HG03469 (cell line): ENCODE results near the gene PTPRB.

Experiments
- ATAC-seq: cut with Tn5 transposase; IDR thresholded peaks from one replicate; pipeline ENCODE4 v1.9.1; 2021; ENCODE audit warnings: mild to moderate bottlenecking, moderate library complexity, moderate number of reproducible peaks; ENCODE audit not compliant: unreplicated experiment

PTPRB gene

DNA sequence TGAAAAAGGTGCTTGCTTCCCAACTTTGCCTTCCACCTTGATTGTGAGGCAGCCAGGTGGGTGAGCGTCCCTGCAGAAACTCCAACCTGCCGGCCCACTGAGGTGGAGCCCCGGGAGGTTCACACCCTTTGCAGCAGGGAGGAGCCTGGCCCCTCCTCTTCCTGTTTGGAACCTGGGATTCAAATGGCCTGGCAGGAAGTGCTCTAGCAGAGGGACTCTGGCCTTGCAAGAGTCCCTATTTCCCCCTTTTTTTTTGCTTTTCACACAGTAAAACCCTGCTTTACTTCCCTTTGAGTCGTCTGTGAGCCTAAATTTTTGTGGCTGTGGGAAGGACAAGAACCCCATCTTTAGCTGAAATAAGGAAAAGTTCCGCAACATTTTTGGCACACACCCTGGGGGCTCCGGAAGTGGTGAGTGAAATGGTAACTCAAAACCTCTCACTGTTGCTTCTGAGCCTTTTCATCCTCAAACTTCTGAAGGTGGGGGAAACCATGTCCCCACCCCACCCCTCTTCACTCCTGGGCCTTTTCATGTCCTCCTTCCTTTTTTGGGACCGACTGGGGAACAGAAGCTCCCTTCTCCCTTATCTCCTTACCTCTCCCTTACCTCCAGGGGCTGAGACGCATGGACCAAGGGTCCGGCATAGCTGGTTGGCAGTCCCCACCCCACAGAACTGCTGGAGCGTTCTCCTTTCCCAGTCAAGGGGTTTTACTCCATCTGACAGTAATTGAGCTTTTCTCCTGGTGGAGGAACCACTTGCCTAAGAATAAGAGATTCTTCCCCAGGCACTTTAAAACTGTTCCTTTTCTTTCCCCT lies 169.1 kb downstream of the PTPRB start:
- ATAC-seq = no peak

DNA sequence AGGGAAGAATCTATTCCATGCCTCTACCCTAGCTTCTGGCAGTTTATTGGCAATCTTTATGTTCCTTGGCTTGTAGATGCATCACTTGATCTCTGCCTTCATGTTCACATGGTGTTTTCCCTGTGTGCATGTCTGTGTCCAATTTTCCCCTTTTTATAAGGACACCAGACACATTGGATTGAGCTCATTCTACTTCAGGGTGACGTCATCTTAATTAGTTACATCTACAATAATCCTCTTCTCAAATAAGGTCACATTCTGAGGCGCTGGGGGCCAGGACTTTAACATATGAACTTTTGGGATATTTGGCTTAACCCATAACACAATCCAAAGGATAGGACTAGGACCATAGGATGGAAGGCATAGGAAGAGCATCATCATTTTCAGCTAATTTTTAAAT lies 169.8 kb downstream of the PTPRB start:
- ATAC-seq = no peak

DNA sequence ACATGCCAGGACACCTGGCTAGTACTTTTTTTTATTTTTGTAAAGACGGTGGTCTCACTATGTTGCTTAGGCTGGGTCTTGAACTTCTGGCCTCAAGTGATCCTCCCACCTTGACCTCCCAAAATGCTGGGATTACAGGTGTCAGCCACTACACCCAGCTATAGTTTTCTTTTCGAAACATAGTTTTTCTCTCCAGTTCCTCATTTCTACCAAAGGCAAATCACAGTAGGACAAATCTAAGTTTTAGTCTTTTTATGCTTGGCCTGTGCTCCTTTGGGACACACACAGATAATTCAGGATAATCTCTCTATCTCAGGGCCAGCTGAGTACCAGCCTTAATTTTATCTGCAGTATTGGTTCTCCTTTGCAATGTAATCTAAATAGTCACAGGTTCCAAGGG lies 170.5 kb downstream of the PTPRB start:
- no peak for ATAC-seq
